ENCODE measurements around the gene TMEM184C.

The TMEM184C gene

DNA sequence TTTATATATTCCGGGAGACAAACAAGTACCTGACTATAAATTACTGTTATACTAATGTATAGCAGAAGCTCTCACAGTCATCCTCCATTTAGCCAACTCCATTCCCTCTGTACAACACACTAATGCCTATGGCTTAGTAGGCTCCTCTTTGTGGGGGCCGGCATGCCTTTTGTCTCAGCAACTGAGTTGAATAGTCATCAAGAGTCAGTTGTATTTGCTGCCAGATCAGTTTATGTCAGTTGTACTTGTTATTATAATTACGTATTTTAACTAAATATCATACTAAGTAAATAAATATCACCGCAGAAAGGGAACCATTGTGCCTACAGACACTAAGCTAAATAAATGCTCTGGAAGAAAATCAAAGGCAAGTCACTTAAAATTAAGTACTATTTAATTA, 56.9 kb downstream of the TMEM184C start:
- DNase-seq, result no peak

DNA sequence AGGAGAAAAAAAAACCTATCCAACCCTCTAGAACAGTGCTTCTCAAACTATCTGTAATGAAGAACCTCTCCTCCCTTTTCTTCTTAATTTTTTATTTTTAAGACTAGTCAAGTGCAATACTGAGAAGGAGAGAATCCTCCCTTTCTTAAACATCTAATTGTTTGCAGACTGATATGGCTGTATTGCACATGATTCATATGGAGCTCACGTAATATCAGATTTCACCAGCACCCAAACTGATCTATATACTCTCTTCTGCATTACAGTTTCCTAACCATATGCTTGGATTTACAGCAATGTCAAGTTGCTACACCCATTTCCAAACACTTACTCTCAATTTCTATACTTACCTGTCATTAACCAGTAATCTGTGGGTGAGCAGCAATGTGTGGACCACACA, 57.3 kb downstream of the TMEM184C start:
- DNase-seq, result no peak

DNA sequence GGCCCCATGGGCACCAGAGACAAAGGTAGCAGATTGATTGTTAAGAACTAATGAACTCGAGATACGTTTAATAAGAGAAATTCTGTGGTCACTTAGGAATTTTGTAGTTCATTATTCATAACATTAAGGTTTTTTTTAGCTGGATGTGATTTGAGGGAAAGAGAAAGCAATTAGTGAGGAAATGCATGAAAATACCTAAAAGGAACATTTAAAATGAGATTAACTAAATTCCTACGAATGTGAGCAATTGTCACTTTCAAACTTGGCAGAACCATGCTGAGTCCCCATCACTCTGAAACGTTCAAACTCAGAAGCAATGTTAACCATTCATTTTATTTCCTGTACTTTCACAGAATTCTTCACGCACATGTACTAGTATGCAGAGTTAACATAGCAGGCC, 60.9 kb downstream of the TMEM184C start:
- DNase-seq, result no peak

DNA sequence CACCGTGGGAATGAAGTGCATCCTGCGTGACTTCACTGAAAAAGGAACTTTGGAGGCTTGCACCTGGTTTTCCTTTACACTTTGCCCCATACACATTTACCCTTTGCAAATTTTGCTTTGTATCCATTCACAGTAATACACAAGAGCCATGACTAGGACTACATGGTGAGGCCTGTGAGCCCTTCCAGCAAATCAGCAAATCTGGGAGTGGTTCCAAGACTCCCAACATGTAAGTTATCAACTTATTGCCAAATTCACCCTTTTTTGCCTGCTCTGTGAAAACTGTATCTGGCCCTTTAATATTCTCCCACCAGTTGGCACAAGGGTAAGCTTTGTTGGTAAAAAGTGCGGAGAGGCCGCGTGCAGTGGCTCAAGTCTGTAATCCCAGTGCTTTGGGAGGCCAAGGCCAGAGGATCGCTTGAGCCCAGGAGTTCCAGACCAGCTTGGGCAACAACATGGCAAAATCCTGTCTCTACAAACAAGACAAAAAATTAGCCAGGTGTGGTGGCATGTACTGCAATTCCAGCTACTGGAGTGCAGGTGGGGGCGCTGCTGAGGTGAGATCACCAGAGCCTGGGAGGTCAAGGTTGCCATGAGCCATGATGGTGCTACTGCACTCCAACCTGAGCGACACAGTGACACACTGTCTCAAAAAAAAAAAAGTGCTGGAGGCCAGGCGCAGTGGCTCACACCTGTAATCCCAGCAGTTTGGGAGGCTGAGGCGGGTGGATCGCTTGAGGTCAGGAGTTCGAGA, 61.8 kb downstream of the TMEM184C start:
- no peak for DNase-seq

DNA sequence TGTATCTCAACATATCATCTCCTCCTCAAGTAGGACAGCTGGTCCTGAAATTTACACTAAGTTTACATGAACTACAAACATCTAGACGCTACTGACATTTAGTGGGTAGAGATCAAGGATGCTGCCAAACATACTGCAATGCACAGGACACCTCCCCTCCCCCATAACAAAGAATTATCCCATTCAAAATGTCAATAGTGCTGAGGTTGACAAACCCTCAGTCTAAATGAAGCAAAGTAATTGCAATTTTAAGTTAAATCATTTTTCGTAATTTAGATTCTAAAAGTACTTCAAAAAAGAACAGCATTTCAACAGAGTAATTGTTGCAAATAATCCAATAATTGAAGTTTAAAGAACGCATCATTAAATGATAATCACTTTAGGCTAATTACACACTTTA, 65.6 kb downstream of the TMEM184C start:
- DNase-seq, result no peak

DNA sequence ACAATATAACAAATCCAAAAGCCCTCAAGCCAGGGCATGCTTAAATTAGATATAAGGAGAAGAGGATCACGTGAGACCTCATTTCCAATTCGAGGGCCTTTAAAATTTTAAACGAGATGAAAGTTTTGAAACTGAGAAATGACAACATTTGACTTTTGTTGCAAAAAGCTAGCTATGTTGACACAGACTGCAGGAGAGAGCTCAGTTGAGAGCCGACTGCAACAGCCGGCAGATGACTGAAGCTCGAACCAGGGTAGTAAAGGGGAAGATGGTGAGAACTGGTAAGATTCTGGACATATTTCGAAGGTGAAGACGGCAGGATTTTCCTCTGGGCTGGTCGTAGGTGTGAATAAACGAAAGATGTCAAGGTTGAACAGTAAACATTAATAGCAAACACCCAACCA, 66.0 kb downstream of the TMEM184C start:
- no peak for DNase-seq

DNA sequence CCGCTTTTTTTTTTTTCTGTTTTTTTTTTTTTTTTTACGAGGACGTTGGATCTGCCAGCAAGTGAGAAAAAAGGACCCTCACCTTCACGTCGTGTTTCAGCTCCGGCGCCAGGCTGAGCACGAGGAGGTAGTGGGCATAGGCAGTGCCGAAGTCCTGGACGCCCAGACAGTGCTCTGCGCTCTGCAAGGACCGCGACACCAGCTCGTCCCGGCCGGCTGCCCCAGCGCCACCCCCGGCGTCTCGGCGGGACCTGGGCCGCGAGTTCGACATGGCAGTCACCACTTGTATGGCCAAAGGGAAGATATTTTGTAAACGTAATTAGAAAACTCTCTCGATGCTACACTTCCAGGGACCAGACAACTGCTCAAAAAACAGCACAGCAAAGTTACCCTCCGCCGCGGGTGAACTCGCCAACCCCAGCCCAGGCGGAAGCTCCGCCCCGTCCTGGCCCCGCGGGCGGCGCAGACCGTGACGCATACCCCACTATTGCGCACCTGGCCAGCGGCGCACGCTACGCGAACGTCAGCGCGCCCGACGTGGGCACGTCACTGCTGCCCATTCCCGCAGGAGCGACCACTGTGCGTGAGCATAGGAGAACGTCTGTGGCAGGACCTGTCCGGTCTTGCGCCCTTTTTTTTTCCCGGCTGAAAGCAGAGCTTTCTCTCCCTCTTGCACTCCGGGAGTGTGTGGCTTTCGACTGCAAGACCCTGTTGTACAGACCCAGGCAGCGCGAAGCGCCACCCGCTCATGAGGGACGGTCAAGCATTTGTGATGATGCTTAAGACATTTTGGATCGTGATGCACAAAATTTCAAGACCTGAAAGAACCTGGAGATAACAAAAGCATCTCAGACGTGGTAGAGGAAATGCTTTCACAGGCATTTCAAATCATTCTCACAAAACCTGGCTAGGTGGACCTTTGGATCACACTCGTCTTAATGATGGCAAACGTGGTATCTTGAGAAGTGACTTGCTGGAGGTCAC, 66.8 kb downstream of the TMEM184C start, which contains the start of gene PRMT9:
Gene PRMT9 (minus strand): TSS at position 447 of the 984 bp plus-strand sequence. CDS start 176 bp downstream, at position 271.
- DNase-seq, result peak; percentile 79

DNA sequence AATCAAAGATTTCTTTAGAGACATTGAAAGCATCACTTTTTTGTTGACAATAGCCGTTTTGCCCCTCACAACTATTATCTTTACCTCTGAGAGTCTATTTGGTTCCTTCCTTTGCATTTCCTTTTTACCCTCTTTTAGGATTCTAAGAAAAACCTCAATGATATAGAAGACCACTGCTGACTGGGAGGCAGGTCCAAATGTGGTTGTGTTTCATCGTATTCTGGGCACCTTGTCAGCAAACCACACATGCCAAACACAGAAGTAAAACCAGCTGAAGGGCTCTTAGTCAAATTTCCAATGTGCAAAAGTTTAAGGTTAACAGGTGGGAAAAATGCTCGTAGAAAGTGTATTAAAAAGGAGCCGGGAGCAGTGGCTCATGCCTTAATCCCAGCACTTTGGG, 71.9 kb downstream of the TMEM184C start:
- no peak for DNase-seq

DNA sequence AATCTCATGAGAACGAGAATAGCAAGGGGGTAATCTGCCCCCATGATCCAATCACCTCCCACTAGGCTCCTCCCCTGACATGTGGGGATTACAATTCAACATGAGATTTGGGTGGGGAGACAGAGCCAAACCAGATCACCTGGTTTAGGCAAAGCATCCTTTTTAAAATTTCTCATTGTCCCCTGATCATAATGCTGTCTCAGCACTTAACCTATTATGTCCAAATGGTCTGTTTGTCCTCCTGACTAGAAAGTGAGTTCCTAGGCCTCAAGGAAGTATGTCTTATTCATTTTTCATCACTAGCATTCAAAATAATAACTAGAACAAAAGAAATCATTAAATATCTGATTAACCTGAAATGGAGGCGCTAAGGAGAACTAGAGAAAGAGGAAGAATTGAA, 74.6 kb downstream of the TMEM184C start:
- DNase-seq, result no peak

DNA sequence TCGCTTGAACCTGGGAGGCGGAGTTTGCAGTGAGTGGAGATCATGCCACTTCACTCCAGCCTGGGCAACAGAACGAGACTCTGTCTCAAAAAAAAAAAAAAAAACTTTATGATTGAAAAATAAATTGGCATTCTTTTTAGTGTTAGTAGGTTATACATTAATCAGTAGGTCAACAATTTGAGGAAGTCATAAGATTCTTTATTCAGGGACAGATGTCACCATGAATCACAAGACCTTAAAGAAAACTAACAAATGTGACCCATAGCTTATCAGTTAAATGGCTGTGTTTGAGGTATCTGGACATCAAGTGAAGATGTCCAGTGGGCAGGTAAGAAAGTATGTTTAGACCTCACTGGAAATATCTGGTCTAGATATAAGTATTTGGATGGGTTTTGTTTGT, 76.0 kb downstream of the TMEM184C start:
- DNase-seq, result no peak

DNA sequence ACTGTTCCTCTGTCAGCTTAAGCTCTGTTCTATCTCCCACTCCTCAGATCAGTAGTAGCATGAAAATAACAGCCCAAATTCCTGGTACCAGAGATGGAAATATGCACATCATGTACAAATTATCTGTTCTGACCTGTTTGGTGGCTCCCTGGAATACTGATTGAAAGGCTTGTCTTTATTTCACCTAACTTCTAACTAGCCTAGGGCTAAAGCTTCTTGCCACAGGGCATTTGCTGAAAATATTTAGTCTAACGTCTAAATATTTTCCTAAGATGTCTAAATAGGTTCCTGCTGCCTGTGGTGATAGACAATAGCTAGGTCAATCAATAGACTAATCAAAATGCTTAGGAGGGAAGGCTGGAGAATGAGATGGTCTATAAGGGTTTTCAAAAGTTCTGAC, 79.7 kb downstream of the TMEM184C start:
- DNase-seq, result no peak

DNA sequence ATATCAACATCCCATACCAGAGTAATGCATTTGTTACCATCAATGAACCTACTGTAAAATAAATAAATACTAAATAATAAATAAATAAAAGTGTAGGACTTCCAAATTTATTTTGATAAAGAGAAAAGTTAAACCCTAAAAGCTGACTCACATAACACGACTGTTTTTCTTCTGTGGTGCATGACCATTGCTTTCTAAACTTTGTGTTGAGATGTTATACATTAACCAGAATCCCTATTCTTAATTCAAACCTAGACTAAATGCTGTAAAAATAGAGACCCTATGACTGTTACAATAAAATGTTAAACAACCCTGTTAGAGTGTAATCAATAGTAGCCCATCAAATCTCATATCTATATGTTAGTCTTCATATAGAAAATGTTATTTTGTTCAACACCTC, 87.6 kb downstream of the TMEM184C start:
- DNase-seq, result no peak

DNA sequence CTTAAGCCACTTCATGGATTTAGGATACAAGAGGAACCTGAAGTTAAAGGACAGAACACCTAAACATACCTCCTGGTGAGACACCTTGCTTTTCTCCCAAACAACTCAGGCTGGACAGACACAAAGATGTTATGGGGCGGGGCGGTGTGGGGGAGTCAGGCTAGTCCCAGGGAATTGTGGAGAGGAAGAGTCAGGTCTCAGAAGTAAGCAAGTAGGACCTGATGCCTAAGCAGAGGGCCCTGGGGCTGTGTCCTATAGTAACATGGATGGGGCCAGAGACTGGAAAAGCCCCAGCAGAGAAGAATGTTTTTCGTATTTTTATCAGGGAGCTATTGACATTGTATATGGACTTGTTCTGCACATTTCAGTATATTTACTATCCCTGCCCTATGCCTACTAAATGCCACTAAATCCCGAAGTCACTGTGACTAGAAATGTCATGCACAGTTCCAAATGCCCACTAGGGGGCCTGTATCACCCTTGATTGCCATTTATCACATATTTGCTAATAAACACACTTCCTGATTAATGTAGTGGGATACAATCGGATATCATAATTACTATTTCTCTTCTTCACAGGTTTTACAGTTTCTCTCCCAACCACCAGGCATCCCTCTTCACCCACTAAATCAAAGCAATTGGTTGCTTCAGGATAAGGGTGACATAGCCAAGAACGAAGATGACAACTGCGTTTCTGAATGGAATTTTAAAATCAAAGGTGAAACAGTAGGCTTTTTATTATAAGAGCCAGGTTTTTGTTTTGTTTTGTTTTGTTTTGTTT, 90.9 kb downstream of the TMEM184C start:
- peak; percentile 40 to 43 for DNase-seq

DNA sequence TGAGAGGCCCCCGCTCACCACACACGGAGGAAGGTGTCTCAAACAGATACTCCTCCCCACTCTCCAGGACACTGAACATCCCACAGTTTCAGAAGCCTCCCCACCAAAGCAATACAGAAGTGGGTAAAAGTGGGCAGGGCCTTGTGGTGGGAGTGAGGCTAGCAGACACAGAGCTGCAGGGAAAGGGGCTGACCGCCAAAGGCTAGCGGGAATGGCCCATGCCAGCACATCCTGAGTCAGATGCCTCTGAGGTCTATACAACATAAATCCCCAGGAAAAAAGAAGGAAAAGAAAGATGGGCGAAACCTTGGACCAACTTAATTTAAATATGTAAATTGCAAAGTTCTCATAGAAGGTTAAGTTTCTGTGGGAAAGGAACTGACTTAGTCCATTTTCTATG, 92.8 kb downstream of the TMEM184C start:
- DNase-seq, result no peak

DNA sequence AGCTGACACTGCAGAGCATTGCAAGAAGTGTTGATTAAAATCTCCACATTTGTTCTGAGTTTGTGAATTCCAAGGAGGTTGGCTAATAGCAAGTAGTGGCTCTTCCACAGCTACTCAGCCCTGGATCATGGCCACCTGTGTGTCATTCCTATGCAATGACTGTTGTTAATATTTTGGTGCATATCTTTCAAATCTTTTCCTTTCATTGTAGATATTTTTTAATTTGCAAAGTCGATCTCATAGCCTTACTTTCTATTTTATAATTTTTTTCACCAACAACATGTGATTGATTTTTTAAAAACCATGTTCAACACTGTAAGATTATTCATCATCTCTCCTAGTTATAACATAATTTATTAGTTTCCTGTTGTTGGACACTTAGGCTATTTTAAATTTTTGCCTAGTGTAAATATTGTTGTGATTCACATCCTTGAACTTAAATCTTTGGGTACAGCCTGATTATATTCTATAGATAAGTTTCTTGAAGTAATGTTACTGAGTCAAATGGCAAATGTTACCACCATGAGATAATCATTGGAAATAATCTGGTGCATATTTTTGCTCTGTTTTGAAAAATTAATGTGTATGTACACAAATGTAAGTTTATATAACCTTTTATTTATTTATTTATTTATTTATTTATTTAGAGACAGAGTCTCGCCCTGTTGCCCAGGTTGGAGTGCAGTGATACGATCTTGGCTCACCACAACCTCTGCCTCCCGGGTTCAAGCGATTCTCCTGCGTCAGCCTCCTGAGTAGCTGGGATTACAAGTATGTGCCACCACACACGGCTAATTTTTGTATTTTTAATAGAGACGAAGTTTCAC, 97.6 kb downstream of the TMEM184C start:
- no peak for DNase-seq

DNA sequence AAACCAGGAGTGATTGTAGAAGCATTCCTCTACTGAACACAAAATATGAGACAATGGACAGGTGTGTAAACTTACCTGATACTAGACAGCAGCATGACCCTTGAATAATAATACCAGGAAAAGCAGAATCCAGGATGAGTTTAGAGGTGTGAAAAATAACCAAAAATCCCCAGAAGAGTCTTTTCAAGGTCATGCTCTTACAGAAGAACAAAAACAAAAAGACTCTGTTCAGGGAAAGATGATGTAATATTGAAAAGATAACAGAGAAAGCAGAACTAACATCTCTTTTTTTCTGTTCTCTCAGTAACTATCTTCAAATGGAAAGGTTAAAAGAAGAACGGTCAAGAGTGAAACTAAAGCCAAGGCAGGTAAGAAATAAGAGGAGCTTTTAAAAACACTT, 100.7 kb downstream of the TMEM184C start:
- no peak for DNase-seq
